ENCODE results near the gene TNP1. TPM values are rescaled to one million over a fixed set of nuclear protein-coding genes. Genes with fewer than 3 reads are reported as not detected.

Gene TNP1
- not detected for polyA plus RNA-seq (ENCODE audit: insufficient read length)

GRCh38 chr2:216859944-216860343, at the start of gene TNP1:
TSS of gene TNP1 (minus strand) at chr2:216860064. CDS start at chr2:216860034, 30 bp downstream.
- DNase-seq (ENCODE audit: low read depth), result no peak

- no peak for DNase-seq (ENCODE audit: low read depth)
These were observed 48.4 kb upstream of the TNP1 start for GRCh38 chr2:216908300-216908699.

GRCh38 chr2:216905649-216906329, 45.9 kb upstream of the TNP1 start:
- no peak for DNase-seq (ENCODE audit: low read depth)

GRCh38 chr2:216904974-216905373, 45.1 kb upstream of the TNP1 start:
- no peak for DNase-seq (ENCODE audit: low read depth)

GRCh38 chr2:216904554-216904953, 44.7 kb upstream of the TNP1 start:
- DNase-seq (ENCODE audit: low read depth), result no peak

GRCh38 chr2:216903470-216903869, 43.6 kb upstream of the TNP1 start:
- DNase-seq (ENCODE audit: low read depth), result no peak

GRCh38 chr2:216901273-216901672, 41.4 kb upstream of the TNP1 start:
- no peak for DNase-seq (ENCODE audit: low read depth)

- DNase-seq (ENCODE audit: low read depth), result no peak
These were observed 40.5 kb upstream of the TNP1 start for GRCh38 chr2:216900406-216900805.

- no peak for DNase-seq (ENCODE audit: low read depth)
These were observed 37.8 kb upstream of the TNP1 start for GRCh38 chr2:216897561-216898203.

- DNase-seq (ENCODE audit: low read depth), result no peak
These were observed 30.3 kb upstream of the TNP1 start for GRCh38 chr2:216890138-216890537.

GRCh38 chr2:216888887-216889622, 29.2 kb upstream of the TNP1 start:
- DNase-seq (ENCODE audit: low read depth), result no peak

- DNase-seq (ENCODE audit: low read depth), result no peak
These were observed 28.2 kb upstream of the TNP1 start for GRCh38 chr2:216888081-216888480.

- DNase-seq (ENCODE audit: low read depth), result no peak
These were observed 27.3 kb upstream of the TNP1 start for GRCh38 chr2:216887138-216887537.

- no peak for DNase-seq (ENCODE audit: low read depth)
These were observed 25.3 kb upstream of the TNP1 start for GRCh38 chr2:216885117-216885553.

GRCh38 chr2:216884347-216884746, 24.5 kb upstream of the TNP1 start:
- DNase-seq (ENCODE audit: low read depth), result no peak

GRCh38 chr2:216882876-216883275, 23.0 kb upstream of the TNP1 start:
- DNase-seq (ENCODE audit: low read depth), result no peak

- DNase-seq (ENCODE audit: low read depth), result no peak
These were observed 21.5 kb upstream of the TNP1 start for GRCh38 chr2:216881411-216881810.

- no peak for DNase-seq (ENCODE audit: low read depth)
These were observed 20.8 kb upstream of the TNP1 start for GRCh38 chr2:216880509-216881184.

- no peak for DNase-seq (ENCODE audit: low read depth)
These were observed 20.1 kb upstream of the TNP1 start for GRCh38 chr2:216879727-216880508.

GRCh38 chr2:216878072-216878471, 18.2 kb upstream of the TNP1 start:
- DNase-seq (ENCODE audit: low read depth), result no peak

GRCh38 chr2:216877085-216877484, 17.2 kb upstream of the TNP1 start:
- no peak for DNase-seq (ENCODE audit: low read depth)
